Mononuclear cell (primary cell): ENCODE measurements around the gene HERC4. TPM values are rescaled to one million over a fixed set of nuclear protein-coding genes. Genes with fewer than 3 reads are reported as not detected.

Source experiments
- H3K27me3 ChIP-seq: 2 replicates; pipeline ENCODE4 v1.6.0; 2011; ENCODE audit warnings: low read length, control low read depth; ENCODE audit not compliant: insufficient read depth
- H3K4me1 ChIP-seq: 2 replicates; pipeline ENCODE4 v1.5.1; 2011; ENCODE audit warnings: mild to moderate bottlenecking, low read length, control low read depth; ENCODE audit not compliant: insufficient read depth
- H3K4me3 ChIP-seq: 2 replicates; pipeline ENCODE4 v1.5.1; 2011; ENCODE audit warnings: mild to moderate bottlenecking, low read length, moderate library complexity
- H3K9me3 ChIP-seq: 2 replicates; pipeline ENCODE4 v1.5.1; 2011; ENCODE audit warnings: low read depth, mild to moderate bottlenecking, control low read depth, low read length
- total RNA-seq: library from RNA; depleted of rRNA; stranded (reverse); fragments of >200 nt; gene quantifications from one replicate; pipeline ENCODE4 v1.2.3, GENCODE V29; 2012

HERC4 gene
- total RNA-seq, 1 donor: 42.2 TPM

DNA sequence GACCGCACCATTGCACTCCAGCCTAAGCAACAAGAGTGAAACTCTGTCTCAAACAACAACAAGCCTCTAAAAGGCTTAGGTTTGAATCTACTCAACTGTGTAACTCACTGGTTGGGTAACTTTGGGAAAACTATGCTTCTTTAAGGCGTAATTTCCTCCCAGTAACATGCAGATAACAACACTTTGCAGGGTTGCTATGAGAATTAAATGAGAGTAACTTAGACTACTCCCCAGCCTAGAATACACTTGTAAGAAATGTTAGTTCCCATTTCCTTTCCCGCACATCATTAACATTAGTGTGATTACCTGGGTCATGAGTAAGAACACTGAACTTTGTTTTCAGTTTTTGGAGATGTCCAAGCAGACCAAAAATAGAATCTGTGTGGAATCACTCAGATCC is 28.8 kb upstream of the HERC4 start:
- no peaks in the 10 kb centered on the region for H3K9me3 ChIP-seq
- H3K4me1 ChIP-seq: no peaks in the 10 kb centered on the region
- H3K27me3 ChIP-seq: no peaks in the 10 kb centered on the region
- H3K4me3 ChIP-seq: no peak overlapping the region

DNA sequence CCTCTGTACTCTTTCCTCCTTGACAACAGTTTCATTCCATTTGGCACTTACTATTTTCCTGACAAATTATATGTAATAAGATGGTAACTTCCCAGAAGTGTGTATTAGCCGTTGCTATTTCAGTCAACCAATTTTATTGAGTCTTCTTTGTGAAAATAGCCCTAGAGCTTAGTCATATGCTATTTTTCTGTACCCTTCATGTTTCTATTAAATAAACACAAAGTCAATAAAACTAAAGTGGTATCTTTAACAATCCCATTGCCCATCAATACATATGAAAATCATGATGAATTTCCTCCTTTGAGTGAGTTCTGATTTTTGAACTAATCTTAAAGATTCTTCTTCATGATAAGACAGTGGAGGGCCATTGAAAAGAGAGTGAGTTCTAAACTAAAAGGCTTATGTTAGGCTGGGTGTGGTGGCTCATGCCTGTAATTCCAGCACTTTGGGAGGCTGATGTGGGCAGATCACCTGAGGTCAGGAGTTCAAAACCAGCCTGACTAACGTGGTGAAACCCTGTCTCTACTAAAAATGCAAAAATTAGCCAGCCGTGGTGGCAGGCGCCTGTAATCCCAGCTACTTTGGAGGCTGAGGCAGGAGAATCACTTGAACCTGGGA is 28.3 kb upstream of the HERC4 start:
- no peaks in the 10 kb centered on the region for H3K4me1 ChIP-seq
- no peaks in the 10 kb centered on the region for H3K27me3 ChIP-seq
- no peaks in the 10 kb centered on the region for H3K9me3 ChIP-seq
- H3K4me3 ChIP-seq: no peak overlapping the region

DNA sequence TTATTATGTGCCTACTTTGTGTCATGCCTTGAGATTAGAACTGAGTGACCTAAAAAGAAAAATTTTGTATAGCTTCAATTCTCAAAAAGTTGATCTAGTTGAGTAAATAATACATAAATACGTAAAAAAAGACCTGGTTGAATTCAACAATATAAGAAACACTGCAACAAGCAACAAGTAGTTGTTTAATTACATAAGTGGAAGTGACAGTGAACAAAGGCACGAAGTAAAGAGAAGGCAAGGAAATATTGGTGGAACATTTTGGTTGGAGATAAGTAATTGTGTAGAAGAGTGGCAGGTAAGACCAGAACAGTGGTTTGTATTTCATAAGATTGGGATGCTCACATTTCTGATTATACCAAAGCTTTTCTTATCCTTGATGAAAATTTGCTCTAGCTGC is 26.0 kb upstream of the HERC4 start:
- Histone ChIP-seq H3K9me3 (no peaks in the 10 kb centered on the region), H3K4me3 (no peak overlapping the region), H3K27me3 (no peaks in the 10 kb centered on the region), H3K4me1 (no peaks in the 10 kb centered on the region)

DNA sequence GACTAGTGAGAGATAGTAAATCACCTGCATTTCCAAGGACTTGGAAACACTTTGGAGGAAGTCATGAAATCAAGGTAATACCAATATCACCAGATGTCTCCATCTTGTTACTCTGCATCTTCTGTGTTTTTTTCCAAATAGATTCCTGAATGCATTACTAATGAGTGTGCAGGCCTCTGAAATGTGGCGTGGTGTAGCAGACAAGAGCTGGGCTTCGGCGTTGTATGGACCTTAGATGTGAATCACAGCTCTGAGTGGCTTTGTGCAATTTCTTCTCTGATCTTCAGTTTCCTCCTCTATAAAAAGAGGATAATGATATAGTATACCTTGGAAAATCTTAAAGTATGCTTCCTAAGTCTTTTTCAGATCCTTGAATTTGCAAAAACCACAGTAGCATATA is 24.7 kb upstream of the HERC4 start:
- Histone ChIP-seq H3K9me3 (no peaks in the 10 kb centered on the region), H3K27me3 (no peaks in the 10 kb centered on the region), H3K4me1 (no peaks in the 10 kb centered on the region), H3K4me3 (no peak overlapping the region)

DNA sequence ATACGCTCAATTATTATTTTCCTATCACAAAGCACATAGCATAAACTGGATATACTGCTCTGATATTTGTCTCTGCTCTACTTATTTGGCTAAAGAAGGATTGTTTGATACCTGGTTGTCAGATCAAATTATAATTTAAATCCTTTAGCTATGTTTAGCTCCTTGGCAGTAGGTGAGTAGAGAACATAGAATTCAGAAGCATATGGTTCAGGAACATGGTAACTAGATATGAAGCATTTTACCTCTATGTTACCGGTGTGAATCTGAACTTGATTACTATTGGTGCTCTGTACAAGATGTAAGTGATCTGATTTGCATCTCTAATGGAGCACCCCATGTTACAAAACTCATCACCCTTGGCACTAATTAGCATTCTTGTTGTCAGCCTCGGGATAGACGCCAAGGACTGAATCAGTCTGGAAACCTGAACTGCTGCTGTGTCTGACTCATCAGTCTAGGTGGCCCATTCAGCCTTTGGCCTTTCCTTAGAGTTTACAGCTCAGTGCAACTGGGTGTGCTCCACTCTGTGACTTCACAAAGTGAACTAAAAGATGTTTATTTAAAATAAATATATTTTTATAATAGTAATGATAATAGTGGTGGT is 21.9 kb upstream of the HERC4 start:
- Histone ChIP-seq H3K9me3 (no peaks in the 10 kb centered on the region), H3K4me1 (no peaks in the 10 kb centered on the region), H3K4me3 (no peak overlapping the region), H3K27me3 (no peaks in the 10 kb centered on the region)

DNA sequence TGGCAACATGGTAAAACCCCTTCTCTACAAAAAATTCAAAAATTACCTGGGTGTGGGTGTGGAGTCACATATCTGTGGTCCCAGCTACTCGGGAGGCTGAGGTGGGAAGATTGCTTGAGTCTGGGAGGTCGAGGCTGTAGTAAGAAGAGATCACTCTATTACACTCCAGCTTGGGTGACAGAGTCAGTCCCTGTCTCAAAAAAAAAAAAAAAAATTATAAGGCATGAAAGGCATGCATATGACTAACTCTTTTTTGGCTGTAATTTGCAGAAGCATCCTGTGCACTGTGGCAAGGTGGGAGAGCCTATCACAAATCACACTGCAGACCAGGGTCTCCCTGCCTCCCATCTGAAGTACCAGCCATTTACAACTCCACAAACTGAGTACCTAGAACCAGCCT is 20.1 kb upstream of the HERC4 start:
- Histone ChIP-seq H3K4me3 (no peak overlapping the region), H3K9me3 (no peaks in the 10 kb centered on the region), H3K4me1 (no peaks in the 10 kb centered on the region), H3K27me3 (no peaks in the 10 kb centered on the region)

DNA sequence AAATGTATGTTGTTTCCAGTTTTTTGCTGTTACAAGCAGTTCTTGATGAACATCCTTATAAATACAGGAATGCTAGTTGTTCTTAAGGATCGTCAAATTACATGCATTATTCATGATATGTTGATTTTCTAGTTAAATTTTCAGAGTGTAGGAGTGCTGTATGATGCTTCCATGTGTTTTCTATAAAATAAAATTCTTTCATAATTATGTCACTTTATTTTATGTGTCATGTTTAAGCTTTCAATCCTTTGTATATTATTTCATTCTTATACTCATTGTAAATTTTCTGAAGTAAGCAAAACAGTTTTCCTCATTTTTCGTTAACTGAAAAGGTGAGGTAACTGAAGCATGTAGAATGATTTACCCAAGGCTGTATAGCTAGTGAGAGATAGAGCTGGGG is 17.4 kb upstream of the HERC4 start:
- Histone ChIP-seq H3K4me3 (no peak overlapping the region), H3K27me3 (no peaks in the 10 kb centered on the region), H3K4me1 (no peaks in the 10 kb centered on the region), H3K9me3 (no peaks in the 10 kb centered on the region)

DNA sequence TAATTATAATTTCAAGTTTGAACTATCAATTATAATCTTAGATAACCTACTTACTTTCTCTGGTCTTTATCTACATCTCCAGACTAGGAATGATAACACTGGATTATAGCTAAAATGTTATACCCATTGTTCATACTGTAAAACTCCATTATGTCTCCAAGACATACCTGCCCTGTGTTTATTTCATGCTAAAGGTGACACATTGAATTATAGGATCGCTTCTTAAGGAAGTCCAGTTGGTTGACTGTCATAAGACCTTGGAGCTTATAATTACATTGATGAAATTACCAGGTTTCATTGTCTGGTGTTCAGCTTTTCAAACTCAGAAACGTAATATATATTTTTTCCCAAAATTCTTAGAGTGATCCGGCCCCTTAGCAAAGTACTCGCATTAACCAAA is 15.5 kb upstream of the HERC4 start:
- H3K27me3 ChIP-seq: no peaks in the 10 kb centered on the region
- H3K9me3 ChIP-seq: no peaks in the 10 kb centered on the region
- H3K4me3 ChIP-seq: no peak overlapping the region
- H3K4me1 ChIP-seq: no peaks in the 10 kb centered on the region

DNA sequence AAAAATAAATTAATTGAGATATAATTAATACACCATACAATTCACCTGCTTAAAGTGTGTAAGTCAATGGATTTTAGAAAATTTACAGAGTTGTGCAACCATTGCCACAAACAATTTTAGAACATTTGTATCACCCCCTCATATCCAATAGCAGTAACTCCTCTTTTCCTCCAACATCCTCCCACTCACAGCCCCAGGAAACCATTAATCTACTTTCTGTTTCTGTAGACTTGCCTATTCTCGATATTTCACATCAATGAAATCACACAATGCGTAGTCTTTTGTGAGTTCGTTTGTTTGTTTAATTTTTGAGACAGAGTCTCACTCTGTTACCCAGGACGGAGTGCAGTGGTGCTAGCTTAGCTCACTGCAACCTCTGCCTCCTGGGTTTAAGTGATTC is 13.7 kb upstream of the HERC4 start:
- H3K4me3 ChIP-seq: no peak overlapping the region
- H3K9me3 ChIP-seq: no peaks in the 10 kb centered on the region
- H3K27me3 ChIP-seq: no peaks in the 10 kb centered on the region
- H3K4me1 ChIP-seq: no peaks in the 10 kb centered on the region

DNA sequence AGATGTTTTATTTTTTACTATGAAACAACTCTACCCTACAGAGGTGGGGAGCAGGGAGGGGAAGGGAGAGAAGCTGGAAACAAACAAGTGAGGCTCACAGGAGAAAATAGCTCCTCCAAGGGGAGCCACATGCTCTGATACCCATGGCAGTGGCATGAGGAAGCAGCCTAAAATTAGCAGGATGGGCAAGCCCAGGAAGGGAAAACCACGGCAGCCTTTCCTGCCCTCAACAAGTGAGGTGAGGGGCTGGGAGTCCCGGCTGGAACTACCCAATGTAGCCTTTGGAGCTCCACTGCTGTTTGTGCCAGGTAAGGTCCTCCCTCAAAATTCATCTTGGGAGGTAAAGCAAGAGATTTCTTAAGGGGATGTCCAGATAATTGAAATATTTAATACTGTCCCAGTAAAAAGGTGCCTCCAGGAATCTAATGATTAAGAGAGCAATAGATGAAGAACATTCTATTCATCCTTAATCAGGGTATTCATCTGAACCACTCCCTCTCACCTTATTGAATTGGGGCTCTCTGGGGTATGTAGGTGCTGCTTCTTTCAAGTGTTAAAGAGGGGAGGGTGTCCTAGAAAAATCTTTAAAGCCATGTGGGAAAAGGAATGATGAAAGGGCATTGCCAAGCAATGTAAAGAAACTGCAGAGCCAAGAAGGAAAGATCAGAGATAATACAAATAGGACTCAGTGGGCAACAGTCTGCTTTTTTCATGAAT is 12.8 kb upstream of the HERC4 start:
- Histone ChIP-seq H3K27me3 (no peaks in the 10 kb centered on the region), H3K4me3 (no peak overlapping the region), H3K4me1 (no peaks in the 10 kb centered on the region), H3K9me3 (no peaks in the 10 kb centered on the region)

DNA sequence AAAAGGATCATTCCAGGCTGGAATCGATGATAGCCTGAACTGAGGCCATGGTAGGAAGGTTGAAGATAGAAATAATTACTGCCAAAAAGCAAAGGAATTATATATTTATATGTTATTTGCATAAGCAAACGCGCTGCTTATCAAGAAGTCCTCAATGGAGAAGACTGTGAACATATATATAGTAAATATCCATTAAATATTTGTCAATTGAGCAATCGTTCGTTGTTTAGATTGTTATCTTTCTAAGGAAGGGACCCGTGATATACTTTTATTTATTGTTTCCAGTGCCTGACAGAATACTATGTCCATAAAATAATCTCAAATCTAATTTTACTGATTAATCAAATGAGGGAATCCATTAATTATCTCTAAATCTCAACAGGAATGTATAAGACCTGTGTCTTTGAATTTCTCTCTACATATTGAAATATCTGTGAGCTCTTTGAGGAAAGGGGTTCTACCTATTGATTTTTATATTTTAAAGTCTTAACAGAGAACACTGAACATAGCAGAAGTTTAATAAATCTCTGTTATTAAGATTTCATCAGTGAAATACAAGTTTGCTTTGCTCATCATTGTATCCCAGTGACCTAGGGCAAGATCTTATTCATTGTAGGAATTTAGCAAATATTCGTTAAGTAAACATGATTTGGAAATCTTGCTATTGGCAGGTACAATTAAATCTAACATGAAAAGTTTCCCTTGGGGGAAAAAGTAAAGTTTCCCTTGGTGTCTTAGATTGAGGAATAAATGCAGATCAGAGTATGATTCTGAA is 12.0 kb upstream of the HERC4 start:
- Histone ChIP-seq H3K27me3 (no peaks in the 10 kb centered on the region), H3K4me1 (no peaks in the 10 kb centered on the region), H3K9me3 (no peaks in the 10 kb centered on the region), H3K4me3 (no peak overlapping the region)

DNA sequence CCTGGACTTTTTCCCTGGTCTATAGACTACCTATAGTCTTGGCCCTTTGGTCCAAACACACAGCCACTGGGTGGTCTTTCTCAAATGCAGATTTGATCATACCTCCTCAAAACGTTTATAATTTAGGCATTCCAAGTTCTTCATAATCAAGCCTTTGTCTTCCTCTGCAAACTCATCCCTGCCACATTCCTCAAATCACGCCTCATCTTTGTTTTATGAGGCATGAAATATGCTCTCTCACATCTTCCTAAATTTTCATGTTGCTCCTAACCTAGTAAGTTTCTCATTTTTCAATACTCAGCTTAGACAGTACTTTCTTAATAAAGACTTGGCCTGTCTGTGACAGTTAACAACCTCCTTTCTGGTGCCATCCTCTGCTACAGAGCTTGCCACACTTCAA is 10.9 kb upstream of the HERC4 start:
- Histone ChIP-seq H3K4me3 (no peak overlapping the region), H3K9me3 (no peaks in the 10 kb centered on the region), H3K27me3 (no peaks in the 10 kb centered on the region), H3K4me1 (no peaks in the 10 kb centered on the region)

DNA sequence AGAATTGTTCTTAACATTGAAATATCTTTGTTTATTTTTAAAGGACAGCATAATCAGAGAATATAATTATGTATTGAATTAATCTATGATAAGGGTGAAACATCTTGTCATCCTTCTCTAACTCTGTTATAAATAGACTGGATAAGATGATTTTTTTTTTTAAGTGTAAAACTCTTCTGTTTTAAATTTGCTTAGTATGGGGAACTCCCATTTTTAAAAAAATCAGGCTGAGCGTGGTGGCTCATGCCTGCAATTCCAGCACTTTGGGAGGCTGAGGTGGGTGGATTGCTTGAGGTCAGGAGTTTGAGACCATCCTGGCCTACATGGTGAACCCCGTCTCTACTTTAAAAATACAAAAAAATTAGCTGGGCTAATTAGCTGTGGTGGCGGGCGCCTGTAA is 9.4 kb upstream of the HERC4 start:
- H3K27me3 ChIP-seq: no peaks in the 10 kb centered on the region
- H3K4me3 ChIP-seq: no peak overlapping the region
- no peaks in the 10 kb centered on the region for H3K9me3 ChIP-seq
- H3K4me1 ChIP-seq: no peaks in the 10 kb centered on the region

DNA sequence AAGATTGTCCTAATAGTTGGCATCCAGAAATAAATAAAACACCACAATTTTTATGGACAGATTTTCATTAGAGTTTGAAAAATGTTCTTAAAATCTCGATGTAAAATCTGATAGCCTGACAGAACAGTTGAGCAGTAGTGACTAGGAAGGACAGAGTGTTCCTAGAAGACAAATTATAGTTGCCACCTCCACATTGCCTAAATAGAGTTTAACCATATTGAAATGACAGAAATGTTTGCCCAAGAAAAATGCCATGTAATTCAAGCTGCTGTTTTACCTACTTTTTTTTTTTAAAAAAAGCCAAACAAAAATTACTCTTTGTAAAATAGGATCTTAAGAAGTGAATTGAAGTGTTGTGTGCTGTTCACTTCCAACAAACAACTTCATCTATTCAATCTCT is 8.9 kb upstream of the HERC4 start:
- Histone ChIP-seq H3K9me3 (no peaks in the 10 kb centered on the region), H3K27me3 (no peaks in the 10 kb centered on the region), H3K4me3 (no peak overlapping the region), H3K4me1 (no peaks in the 10 kb centered on the region)

DNA sequence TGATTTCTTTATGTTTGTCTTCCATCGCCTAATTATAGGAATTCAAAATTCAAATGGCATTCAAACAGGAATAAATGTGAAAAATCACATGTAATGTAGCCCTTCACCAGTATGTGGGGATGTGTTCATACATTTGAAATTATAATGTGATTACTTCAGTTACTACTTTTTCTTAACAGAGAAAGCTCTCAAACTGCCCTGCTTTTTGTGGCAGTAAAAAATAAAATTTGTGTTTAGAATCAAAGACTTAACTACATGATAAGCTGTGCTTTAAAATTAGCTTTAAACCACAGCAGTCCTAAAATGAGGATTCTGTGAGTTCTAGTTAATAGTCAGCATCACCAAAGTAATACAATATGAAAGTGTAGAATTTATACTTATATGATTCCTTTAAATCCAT is 7.8 kb upstream of the HERC4 start:
- H3K9me3 ChIP-seq: no peaks in the 10 kb centered on the region
- H3K4me3 ChIP-seq: no peak overlapping the region
- no peaks in the 10 kb centered on the region for H3K27me3 ChIP-seq
- no peaks in the 10 kb centered on the region for H3K4me1 ChIP-seq
